MM.1S (cell line): ENCODE measurements around the gene FHIT.

Experiments
- CTCF ChIP-seq: fragments of 300-600 bp; sonication (generic); IDR thresholded peaks from 2 replicates; pipeline ENCODE4 v1.5.1; 2016; ENCODE audit warnings: antibody characterized with exemption, low read length, mixed read lengths
- EZH2 ChIP-seq: fragments of 300-600 bp; sonication (generic); optimal IDR thresholded peaks from 2 replicates; pipeline ENCODE3; 2017; ENCODE audit warnings: low read depth, mild to moderate bottlenecking, antibody characterized with exemption, low read length, mixed read lengths
- EZH2phosphoT487 ChIP-seq: fragments of 300-600 bp; sonication (generic); IDR thresholded peaks from 2 replicates; pipeline ENCODE4 v1.6.1; 2018; ENCODE audit warnings: antibody characterized with exemption, low read length

DNA sequence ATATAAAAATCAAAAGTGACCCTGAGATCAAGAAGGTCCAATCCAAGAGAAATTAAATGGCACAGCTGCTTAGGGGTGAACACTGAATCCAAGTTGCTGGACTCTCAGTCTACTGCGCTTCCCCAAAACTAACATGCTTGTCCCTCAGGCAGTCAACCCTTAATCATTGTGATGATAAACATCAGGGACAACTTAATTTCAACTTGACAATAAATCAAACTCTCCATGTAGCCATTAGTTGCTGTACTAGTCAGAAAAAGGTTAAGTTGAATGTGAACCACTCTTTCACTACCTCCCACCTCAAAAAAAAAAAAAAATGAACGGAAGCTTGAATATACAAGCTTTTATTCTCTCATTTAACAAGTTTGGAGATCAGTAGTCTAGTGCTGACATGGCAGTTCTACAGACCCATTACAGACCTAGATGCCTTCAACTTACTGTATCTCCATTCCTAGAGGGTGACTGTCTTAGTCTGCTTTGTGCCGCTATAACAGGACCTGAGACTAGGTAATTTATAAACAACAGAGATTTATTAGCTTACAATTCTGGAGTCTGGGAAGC, 185.7 kb downstream of the FHIT start:
- TF ChIP-seq CTCF (no peak), EZH2 (no peak), EZH2phosphoT487 (no peak)
